Measurements from ENCODE around the gene SF3B4. TPM values are rescaled to one million over a fixed set of nuclear protein-coding genes. Genes with fewer than 3 reads are reported as not detected.

SF3B4 gene
- total and polyA plus RNA-seq, 2 of the 13 experiments (the other 11 are each of a cell fraction or from before 2014, with no cell fraction given): 13.8 to 14.8 TPM

DNA sequence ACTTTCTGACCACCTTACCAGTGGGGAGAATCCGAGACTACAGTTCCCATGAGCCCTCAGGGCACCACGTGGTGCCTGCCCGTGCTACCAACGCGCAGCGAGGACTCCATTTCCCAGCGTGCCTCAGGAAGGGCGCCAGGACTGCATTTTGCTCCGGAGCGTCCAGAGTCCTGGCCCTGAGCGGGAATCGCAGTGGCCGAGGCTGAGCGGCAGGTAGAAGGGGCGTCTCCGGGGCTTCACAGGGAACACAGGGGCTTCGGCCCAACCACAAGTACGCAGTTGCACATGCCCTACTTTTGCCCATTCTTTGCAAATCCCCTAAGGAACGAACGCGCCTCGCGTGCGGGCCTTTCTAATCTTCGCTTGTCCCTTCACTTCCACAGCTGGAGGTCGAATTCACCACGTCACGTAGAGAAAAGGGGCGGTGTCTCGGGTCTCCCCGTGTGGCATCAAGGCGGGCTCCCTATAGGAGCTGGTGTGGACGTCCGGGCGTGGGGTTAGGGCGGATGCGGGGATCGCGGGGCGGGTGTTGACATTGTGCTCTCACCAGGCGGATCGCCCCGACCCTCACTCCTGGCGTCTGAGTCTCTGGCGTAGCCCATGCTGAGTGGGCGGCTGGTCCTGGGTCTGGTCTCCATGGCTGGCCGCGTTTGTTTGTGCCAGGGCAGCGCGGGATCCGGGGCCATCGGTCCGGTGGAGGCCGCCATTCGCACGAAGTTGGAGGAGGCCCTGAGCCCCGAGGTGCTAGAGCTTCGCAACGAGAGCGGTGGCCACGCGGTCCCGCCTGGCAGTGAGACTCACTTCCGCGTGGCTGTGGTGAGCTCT is 27.9 kb downstream of the SF3B4 start, which contains the start of gene BOLA1 (continued):
- TF ChIP-seq, protein P1, sequence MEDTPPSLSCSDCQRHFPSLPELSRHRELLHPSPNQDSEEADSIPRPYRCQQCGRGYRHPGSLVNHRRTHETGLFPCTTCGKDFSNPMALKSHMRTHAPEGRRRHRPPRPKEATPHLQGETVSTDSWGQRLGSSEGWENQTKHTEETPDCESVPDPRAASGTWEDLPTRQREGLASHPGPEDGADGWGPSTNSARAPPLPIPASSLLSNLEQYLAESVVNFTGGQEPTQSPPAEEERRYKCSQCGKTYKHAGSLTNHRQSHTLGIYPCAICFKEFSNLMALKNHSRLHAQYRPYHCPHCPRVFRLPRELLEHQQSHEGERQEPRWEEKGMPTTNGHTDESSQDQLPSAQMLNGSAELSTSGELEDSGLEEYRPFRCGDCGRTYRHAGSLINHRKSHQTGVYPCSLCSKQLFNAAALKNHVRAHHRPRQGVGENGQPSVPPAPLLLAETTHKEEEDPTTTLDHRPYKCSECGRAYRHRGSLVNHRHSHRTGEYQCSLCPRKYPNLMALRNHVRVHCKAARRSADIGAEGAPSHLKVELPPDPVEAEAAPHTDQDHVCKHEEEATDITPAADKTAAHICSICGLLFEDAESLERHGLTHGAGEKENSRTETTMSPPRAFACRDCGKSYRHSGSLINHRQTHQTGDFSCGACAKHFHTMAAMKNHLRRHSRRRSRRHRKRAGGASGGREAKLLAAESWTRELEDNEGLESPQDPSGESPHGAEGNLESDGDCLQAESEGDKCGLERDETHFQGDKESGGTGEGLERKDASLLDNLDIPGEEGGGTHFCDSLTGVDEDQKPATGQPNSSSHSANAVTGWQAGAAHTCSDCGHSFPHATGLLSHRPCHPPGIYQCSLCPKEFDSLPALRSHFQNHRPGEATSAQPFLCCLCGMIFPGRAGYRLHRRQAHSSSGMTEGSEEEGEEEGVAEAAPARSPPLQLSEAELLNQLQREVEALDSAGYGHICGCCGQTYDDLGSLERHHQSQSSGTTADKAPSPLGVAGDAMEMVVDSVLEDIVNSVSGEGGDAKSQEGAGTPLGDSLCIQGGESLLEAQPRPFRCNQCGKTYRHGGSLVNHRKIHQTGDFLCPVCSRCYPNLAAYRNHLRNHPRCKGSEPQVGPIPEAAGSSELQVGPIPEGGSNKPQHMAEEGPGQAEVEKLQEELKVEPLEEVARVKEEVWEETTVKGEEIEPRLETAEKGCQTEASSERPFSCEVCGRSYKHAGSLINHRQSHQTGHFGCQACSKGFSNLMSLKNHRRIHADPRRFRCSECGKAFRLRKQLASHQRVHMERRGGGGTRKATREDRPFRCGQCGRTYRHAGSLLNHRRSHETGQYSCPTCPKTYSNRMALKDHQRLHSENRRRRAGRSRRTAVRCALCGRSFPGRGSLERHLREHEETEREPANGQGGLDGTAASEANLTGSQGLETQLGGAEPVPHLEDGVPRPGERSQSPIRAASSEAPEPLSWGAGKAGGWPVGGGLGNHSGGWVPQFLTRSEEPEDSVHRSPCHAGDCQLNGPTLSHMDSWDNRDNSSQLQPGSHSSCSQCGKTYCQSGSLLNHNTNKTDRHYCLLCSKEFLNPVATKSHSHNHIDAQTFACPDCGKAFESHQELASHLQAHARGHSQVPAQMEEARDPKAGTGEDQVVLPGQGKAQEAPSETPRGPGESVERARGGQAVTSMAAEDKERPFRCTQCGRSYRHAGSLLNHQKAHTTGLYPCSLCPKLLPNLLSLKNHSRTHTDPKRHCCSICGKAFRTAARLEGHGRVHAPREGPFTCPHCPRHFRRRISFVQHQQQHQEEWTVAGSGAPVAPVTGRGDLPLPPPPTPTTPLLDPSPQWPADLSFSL (CRISPR knock-in tag; IDR thresholded peaks at IDR 0.05): no peak
- TF ChIP-seq, protein P2, sequence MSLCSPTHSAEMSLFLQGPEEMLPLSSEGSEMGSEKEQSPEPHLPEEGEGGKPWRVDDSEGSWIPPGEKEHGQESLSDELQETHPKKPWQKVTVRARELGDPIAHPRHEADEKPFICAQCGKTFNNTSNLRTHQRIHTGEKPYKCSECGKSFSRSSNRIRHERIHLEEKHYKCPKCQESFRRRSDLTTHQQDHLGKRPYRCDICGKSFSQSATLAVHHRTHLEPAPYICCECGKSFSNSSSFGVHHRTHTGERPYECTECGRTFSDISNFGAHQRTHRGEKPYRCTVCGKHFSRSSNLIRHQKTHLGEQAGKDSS (CRISPR knock-in tag; IDR thresholded peaks at IDR 0.05; ENCODE audit: borderline replicate concordance, low read depth): no peak
- TF ChIP-seq, protein P3, sequence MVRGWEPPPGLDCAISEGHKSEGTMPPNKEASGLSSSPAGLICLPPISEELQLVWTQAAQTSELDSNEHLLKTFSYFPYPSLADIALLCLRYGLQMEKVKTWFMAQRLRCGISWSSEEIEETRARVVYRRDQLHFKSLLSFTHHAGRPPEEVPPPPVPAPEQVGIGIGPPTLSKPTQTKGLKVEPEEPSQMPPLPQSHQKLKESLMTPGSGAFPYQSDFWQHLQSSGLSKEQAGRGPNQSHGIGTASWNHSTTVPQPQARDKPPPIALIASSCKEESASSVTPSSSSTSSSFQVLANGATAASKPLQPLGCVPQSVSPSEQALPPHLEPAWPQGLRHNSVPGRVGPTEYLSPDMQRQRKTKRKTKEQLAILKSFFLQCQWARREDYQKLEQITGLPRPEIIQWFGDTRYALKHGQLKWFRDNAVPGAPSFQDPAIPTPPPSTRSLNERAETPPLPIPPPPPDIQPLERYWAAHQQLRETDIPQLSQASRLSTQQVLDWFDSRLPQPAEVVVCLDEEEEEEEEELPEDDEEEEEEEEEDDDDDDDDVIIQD (CRISPR knock-in tag; IDR thresholded peaks at IDR 0.05; ENCODE audit: low read depth): no peak
- TF ChIP-seq ZNF772 (CRISPR knock-in tag; IDR thresholded peaks at IDR 0.05) (0 out of 2 replicates have a peak, but pooled peaks have one; percentile 41), PTBP1 (IDR thresholded peaks at IDR 0.05; ENCODE audit: low read depth, low read length, poor library complexity, severe bottlenecking) (no peak), SOX6 (IDR thresholded peaks at IDR 0.05) (no peak), SOX6 (CRISPR knock-in tag; IDR thresholded peaks at IDR 0.05) (0 out of 2 replicates have a peak, but pooled peaks have one; percentile 8), NCOA5 (CRISPR knock-in tag; IDR thresholded peaks at IDR 0.05) (no peak), PAWR (CRISPR knock-in tag; IDR thresholded peaks at IDR 0.05; ENCODE audit: borderline replicate concordance) (no peak), AGO1 (IDR thresholded peaks at IDR 0.05; ENCODE audit: low read depth, low read length, poor library complexity, severe bottlenecking) (no peak), LCORL (IDR thresholded peaks at IDR 0.05) (no peak), LCORL (CRISPR knock-in tag; IDR thresholded peaks at IDR 0.05) (no peak), ZNF552 (CRISPR knock-in tag; IDR thresholded peaks at IDR 0.05; ENCODE audit: borderline replicate concordance) (no peak), PITX1 (CRISPR knock-in tag; IDR thresholded peaks at IDR 0.05) (no peak), MAF1 (CRISPR knock-in tag; IDR thresholded peaks at IDR 0.05; ENCODE audit: borderline replicate concordance) (no peak)
- TF ChIP-seq, protein P4, sequence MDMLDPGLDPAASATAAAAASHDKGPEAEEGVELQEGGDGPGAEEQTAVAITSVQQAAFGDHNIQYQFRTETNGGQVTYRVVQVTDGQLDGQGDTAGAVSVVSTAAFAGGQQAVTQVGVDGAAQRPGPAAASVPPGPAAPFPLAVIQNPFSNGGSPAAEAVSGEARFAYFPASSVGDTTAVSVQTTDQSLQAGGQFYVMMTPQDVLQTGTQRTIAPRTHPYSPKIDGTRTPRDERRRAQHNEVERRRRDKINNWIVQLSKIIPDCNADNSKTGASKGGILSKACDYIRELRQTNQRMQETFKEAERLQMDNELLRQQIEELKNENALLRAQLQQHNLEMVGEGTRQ (IDR thresholded peaks at IDR 0.05; ENCODE audit: low read depth, low read length): peak; percentile 94
- TF ChIP-seq, protein P4 (CRISPR knock-in tag; IDR thresholded peaks at IDR 0.05; ENCODE audit: borderline replicate concordance): peak; percentile 98; the same call in 1 of the 2 replicates

Data from HepG2 (cell line).